ENCODE measurements around the gene BORCS6.

Gene BORCS6

GRCh38 chr17:8142158-8142886, 47.7 kb downstream of the BORCS6 start:
- no peak for DNase-seq (ENCODE audit: low read depth)

- DNase-seq (ENCODE audit: low read depth) = no peak
Measured at GRCh38 chr17:8141741-8142140, 48.2 kb downstream of the BORCS6 start.

DNA sequence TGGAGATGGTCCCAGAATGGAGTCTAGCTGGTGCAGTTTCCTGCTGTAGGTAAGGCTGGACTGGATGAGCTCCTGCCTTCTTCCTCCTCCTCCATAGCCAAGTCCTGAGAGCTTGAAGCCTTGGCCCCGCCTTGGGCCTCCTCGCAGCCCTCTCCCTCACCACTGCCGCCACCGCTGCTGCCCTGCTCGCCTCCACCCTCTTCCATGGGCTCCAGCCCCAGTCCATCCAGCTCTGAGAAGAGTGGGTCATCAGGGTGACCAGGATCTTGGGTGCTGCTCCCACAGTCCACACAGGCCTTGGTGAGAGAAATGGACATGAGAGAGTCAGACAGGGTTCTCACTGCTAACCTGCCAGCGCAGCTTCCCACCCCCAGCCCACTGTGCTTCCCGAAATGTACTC, 48.9 kb downstream of the BORCS6 start:
- DNase-seq (ENCODE audit: low read depth) = no peak

DNA sequence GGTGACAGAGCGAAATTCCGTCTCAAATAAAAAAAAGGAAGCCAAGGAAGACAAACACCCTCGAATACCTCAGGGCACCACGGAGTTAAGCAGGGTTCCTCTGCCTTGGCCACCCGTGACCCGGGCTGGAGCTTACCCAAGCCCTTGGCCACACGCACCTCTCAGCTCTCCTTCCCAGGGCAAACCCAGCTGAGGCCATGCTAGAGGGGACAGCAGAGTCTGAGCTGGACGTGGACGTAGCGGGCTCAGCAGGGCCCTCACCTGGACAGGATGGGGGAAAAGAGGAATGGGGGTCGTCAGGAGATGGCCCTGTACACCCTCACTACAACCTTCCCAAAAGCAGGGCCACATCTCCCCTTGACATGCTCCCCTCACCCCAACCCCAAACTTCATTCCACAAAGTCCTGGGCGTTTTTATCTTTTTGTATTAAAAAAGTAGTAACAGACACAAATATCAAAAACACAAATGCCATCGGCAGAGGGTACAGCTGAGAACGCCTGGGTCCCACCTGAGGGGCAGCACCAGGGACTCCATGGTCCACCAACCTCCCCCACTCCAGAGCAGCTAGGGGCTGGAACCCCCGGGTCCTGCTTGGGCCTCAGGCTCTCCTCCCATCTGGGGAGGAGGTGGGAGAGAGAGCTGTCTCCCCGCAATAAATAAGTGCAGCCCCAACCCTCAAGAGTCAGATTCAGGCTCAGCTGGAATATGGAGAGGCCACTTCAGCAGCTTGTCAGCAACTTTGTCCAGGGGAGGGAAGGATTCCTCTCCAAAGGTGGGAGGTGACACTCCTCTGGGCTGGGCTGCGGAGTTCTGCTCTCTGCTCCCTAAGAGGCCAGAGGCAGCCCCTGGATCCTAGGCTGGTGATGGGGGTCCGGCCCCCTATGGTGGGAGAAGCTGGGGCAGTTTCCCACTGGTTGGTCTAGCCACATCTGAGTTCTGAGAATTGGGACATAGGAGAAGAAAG, 49.6 kb downstream of the BORCS6 start:
- no peak for DNase-seq (ENCODE audit: low read depth)

- no peak for DNase-seq (ENCODE audit: low read depth)
Measured at GRCh38 chr17:8138672-8139371, 51.2 kb downstream of the BORCS6 start.

DNA sequence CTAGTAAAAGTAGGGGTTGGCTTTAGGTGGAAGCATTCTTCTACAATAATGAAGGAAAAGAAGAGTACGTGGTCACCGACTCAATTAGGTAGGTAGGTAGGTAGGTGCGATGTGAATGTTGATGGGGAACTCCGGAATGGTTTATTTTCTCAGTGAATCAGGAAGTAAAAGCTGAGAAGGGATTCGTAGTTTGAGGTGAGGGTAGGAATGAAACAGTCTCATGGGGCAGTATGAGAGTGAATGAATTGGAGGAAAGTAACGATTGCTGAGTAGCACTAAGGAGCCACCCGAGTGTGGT, 51.7 kb downstream of the BORCS6 start:
- no peak for DNase-seq (ENCODE audit: low read depth)
